ENCODE measurements around the gene CCDC39. TPM values are rescaled to one million over a fixed set of nuclear protein-coding genes. Genes with fewer than 3 reads are reported as not detected.

CCDC39 gene
- total RNA-seq, 2 donors from 2014 or later: not detected

GRCh38 chr3:180683816-180684215, 4.5 kb upstream of the CCDC39 start:
- Histone ChIP-seq H3K27me3 (no peaks in the 10 kb centered on the region), H3K27ac (no peak overlapping the region), H3K4me1 (peaks cover 0 to 8% of the 10 kb centered on the region in 2 donors)

GRCh38 chr3:180680097-180680430, 775 bp upstream of the CCDC39 start:
- Histone ChIP-seq H3K4me3 (peak overlapping the region; percentile 52 to 56), H3K27ac (no peak overlapping the region), H3K36me3 (no peaks in the 10 kb centered on the region), H3K9me3 (no peaks in the 10 kb centered on the region), H3K4me1 (peaks cover 0 to 8% of the 10 kb centered on the region in 2 donors), H3K27me3 (no peaks in the 10 kb centered on the region)
- peak in 1 of 2 donors; percentile 42 for TF ChIP-seq CTCF (IDR thresholded peaks at IDR 0.05)
- DNase-seq (ENCODE audit: low spot score): peak; percentile 59

More at GRCh38 chr3:180683816-180684215, 4.5 kb upstream of the CCDC39 start:
- H3K36me3 ChIP-seq: no peaks in the 10 kb centered on the region
- no peak overlapping the region for H3K4me3 ChIP-seq
- no peaks in the 10 kb centered on the region for H3K9me3 ChIP-seq
- no peak for TF ChIP-seq CTCF (IDR thresholded peaks at IDR 0.05)
- no peak for DNase-seq (ENCODE audit: low spot score)

GRCh38 chr3:180678231-180678630, 1.1 kb downstream of the CCDC39 start:
- peaks cover 0 to 8% of the 10 kb centered on the region in 2 donors for H3K4me1 ChIP-seq
- TF ChIP-seq CTCF (IDR thresholded peaks at IDR 0.05): no peak
- H3K27ac ChIP-seq: no peak overlapping the region
- H3K4me3 ChIP-seq: no peak overlapping the region
- no peak for DNase-seq (ENCODE audit: low spot score)
- H3K36me3 ChIP-seq: no peaks in the 10 kb centered on the region
- no peaks in the 10 kb centered on the region for H3K9me3 ChIP-seq
- H3K27me3 ChIP-seq: no peaks in the 10 kb centered on the region

GRCh38 chr3:180661444-180661843, 17.8 kb downstream of the CCDC39 start:
- H3K36me3 ChIP-seq: no peaks in the 10 kb centered on the region
- no peaks in the 10 kb centered on the region for H3K27me3 ChIP-seq
- H3K9me3 ChIP-seq: no peaks in the 10 kb centered on the region
- no peak for DNase-seq (ENCODE audit: low spot score)
- no peak overlapping the region for H3K4me3 ChIP-seq
- H3K27ac ChIP-seq: no peak overlapping the region
- H3K4me1 ChIP-seq: no peaks in the 10 kb centered on the region
- no peak for TF ChIP-seq CTCF (IDR thresholded peaks at IDR 0.05)

- H3K36me3 ChIP-seq: no peaks in the 10 kb centered on the region
- DNase-seq (ENCODE audit: low spot score): no peak
- no peak for TF ChIP-seq CTCF (IDR thresholded peaks at IDR 0.05)
- no peaks in the 10 kb centered on the region for H3K27me3 ChIP-seq
- H3K4me1 ChIP-seq: no peaks in the 10 kb centered on the region
- no peaks in the 10 kb centered on the region for H3K9me3 ChIP-seq
- H3K27ac ChIP-seq: no peak overlapping the region
- peak overlapping the region in 1 of 2 donors; percentile 4 for H3K4me3 ChIP-seq
Observed at GRCh38 chr3:180657094-180657493, 22.2 kb downstream of the CCDC39 start.

GRCh38 chr3:180656406-180656805, 22.9 kb downstream of the CCDC39 start:
- no peak overlapping the region for H3K4me3 ChIP-seq
- H3K36me3 ChIP-seq: no peaks in the 10 kb centered on the region
- no peak for TF ChIP-seq CTCF (IDR thresholded peaks at IDR 0.05)
- no peaks in the 10 kb centered on the region for H3K4me1 ChIP-seq
- no peaks in the 10 kb centered on the region for H3K27me3 ChIP-seq
- H3K9me3 ChIP-seq: no peaks in the 10 kb centered on the region
- no peak for DNase-seq (ENCODE audit: low spot score)
- no peak overlapping the region for H3K27ac ChIP-seq
